Islet of Langerhans (tissue), 1 donor: ENCODE data around the gene ODAD4.
A peak's percentile ranks its signal among the peaks of the same experiment; 100 is the strongest.

Experiments
- FAIRE-seq: peaks from one replicate; lab custom pipeline; 2011; peaks lifted over from hg19 to GRCh38; lab: Jason Lieb, UNC

Gene ODAD4

DNA sequence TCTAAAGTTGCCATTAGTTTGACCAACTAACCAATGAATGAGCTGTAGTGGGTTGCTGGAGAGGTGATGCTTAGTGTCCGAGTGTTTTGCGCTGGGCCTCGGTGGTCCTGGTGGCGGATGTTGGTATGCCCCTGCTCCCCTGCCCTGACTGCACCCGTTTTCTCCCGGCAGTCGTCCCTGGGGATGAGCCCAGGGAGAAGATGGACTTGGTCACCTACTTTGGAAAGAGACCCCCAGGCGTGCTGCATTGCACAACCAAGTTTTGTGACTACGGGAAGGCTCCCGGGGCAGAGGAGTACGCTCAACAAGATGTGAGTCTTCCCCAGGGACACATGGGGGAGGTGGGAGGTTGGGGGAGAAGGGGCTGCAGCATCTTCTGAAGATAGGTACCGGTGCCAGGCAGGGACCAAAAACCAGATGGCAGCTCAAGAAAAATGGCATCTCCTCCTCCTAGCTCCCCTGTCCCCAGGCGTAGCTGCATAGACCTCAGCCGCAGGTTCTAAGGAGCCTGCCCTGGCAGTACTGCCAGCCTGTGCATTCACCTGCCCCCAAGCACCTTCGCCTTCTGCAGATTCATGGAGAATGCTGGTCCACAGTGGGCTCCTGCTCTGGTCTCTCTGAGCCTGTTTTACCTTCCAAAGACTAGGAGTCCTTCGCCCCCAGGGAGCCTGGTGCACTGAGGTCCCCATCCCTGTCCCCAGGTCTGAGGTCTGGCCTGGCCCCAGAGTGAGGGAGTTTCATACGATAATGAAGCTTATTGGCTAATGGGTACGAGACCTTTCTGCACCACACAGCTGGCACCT lies 41.5 kb downstream of the ODAD4 start:
- FAIRE-seq = no peak

DNA sequence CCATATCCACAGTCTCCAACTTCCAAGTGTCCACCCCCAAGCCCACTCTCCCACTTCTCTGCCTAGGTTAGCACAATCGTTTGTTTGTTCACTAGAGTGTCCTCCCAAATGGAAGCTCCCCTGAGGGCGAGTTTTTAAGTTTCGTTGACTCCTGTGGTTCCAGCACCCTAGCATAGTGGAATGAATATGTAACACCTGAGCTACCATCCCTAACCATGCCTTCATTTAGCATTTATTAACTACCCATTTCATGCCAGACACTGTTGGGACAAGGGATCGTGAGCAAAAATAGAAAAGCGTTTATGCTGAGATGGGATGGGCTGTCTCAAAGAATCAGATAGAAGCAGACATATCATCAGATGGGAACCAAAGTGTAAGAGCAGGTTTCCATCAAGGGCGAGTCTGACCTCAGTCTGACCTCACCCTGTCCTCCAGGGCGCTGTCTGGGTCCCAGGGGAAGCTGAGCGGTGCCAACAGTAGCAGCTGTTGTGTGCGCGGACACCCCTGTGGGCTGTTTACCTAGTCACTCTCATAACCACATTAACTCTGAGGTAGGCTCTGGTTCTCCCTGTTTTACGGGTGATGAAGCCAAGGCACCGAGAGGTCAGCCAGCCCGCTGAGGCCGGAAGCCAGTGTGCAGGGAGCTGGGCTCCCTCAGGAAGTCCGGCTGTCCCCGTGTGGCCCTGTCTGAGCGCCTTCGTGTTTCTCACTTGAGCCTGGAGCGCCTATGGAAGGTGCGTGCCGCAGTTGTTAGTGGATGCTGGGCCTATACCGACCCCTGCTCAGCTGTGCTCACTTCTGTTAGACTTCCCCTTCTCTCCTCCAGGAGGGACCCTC lies 42.4 kb downstream of the ODAD4 start:
- peak; percentile 93 for FAIRE-seq

DNA sequence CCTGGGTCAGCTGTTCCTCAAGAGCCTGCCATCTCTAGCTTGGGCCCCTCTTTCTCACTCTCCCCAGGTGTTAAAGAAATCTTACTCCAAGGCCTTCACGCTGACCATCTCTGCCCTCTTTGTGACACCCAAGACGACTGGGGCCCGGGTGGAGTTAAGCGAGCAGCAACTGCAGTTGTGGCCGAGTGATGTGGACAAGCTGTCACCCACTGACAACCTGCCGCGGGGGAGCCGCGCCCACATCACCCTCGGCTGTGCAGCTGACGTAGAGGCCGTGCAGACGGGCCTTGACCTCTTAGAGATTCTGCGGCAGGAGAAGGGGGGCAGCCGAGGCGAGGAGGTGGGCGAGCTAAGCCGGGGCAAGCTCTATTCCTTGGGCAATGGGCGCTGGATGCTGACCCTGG lies 43.0 kb downstream of the ODAD4 start:
- no peak for FAIRE-seq

DNA sequence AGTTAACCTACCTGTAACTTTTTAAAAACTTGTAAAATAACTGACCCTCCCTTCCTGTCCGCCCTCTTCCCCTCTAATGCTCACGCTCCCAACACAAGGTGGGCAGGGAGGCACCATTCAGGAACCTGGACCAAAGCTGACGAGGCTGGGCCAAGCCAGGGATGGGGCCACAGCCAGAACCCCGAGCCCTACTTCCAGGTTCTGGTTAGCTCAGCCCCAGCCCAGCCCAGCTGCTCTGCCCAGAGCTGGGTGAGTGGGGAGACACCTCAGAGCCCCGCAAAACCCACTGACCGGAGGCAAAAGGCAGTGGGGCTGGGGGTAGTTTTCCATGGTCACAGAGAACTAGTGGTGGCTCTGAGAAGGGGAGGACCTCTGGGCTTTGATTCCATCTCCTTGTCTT lies 43.6 kb downstream of the ODAD4 start:
- no peak for FAIRE-seq

DNA sequence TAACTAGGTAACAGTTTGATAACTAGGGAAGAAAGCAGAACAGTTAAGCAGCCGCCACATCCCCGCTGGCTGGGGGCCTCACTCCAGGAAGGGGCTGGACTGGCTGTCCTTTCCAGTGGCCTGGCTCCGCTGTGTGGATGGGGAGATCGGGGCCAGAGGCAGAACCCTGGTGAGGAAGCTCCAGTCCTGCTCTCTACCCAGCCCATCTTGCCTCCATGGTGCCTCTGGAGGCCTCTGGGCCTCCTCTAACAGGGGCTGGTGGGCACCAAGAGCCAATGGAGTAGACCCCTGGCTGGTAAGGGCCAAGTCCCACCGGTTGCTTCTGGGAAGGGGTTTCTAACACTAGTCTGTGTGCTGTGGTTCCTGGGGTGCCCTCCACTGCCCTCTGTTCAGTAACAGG lies 44.2 kb downstream of the ODAD4 start:
- FAIRE-seq = no peak

DNA sequence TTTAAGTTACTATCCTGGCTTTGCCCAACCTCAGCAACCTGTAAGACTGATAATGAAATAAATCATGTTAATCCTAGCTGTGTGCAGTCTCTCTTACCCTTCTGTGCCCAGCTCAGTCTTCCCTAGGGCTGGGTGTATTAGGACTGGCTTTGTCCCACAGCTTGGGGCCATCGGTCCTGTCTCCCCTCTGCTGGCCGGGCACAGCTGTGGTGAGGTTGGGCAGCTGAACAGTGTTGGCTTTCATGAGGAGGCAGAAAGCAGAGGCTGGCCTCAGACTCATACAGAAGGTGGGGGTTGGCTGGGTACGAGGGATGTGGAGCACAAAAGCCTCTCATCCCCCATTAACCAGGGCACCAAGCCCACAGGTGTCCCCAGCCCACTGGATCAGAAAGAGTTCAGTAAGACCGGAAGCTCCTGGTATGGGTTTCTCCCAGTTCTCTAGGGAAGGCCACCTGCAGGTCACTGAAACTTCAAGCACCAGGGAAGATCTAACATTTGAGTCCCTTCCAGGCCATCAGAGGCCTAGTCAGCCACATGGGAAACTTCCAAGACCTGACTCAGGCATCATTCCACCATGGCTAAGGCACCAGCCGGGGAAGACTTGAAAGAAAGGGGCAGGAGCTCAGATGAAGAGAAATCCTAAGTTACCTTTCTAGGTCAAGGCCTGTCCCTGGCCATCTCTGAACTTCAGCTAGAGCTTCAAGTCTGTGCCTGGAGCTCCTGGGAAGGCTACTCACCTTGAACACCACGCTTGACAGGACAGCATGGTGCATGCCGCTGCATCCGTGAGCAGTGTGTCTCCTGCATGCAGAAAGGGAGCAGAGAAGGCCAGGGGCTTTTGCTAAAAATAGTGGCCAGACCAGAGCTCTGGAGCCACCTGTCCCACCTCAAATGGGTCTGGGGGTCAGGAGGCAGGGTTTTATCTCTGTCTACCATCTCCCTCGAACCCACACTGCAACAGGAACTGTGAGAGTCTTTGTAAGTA lies 45.0 kb downstream of the ODAD4 start:
- FAIRE-seq = no peak

DNA sequence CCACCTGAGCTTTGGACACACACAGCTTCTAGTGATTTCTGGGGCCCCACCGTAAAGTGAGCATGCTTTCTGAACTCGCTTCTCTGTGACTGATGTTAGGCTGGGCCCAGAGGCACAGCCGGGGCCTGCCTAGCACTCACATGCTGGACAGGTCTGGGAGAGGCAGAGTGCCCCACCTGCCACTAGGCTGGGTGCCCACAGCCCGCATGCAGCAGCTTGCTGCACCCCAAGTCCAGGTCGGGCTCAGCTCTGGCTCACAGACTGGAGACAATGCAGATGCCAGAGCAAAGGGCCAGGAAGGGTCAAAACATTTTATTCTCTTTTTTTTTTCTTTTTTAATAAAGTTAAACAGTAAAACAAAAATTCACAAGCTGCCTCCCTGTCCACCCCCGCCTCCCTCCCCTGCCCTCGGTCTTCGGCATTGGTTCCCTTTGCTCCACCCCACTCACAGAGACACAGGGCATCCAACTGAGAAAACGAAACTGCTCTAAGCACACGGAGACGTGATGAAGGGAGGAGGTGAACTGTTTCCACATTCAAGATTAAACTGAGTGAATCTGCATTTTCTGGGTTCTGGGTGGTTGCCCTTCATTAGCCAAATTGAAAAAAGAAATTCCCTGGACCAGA lies 45.8 kb downstream of the ODAD4 start:
- no peak for FAIRE-seq

DNA sequence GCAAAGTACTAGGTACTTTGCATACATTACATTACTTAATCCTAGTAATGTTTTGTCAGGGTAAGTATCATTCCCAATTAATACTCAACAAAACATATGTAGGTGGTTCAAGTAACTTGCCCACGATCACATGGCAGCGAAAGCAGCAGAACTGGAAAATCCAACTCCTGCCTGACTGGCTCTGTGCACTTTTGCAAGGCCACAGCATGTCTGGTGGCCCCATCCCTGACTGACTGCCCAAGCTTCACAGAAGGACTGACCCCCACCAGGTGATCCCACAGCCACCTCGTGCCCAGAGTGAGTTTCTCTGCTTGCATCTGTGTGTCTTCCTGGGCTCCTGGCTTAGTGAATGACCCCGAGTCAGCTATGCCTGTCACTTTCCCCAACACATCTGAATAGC lies 47.6 kb downstream of the ODAD4 start:
- FAIRE-seq = no peak

DNA sequence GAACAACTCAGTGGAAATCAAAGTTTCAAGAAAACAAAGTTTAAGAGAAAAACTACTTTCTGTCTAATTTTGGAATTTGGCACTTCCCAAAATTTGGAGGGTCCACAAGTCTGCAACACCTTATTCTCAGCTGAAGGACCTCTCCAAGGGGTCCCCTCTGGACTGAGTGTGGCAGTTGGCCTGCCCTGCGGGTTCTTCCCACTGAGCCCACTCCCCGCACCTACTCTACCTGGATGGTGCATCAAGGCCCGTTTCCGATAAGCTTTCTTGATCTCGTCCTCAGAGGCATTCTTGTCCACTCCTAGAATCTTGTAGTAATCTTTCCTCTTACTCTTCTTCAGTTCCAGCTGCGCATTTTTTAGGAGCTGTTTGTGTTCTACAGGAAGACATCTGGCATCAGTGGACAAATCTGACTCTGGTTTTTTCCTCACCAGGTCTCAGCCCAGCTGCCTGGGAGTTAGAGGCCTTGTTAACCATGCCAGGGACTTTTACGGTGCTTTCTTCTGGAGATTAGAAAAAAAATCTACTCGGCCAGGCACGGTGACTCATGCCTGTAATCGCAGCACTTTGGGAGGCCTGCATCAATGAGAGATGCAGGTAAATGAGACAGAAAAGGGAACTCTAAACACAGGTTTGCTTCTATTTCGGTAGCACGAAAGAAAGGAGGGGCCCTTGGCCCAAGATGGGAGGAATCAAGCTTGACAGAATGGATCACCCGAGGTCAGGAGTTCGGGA lies 51.8 kb downstream of the ODAD4 start:
- peak; percentile 43 for FAIRE-seq

DNA sequence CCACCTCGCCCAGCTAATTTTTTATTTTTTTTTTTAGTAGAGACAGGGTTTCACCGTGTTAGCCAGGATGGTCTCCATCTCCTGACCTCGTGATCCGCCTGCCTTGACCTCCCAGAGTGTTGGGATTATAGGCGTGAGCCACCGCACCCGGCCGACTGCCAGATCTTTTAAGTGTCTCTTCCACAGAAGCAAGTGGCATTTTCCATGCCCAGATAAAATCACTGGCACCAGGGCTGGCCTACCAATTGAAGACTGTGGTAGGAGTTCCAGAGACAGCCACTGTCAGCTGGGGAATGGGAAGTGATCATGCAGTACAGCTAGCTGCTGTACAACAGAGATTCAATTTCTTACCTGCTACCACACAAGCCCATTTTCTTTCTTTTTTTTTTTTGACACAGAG lies 54.0 kb downstream of the ODAD4 start:
- FAIRE-seq = no peak

DNA sequence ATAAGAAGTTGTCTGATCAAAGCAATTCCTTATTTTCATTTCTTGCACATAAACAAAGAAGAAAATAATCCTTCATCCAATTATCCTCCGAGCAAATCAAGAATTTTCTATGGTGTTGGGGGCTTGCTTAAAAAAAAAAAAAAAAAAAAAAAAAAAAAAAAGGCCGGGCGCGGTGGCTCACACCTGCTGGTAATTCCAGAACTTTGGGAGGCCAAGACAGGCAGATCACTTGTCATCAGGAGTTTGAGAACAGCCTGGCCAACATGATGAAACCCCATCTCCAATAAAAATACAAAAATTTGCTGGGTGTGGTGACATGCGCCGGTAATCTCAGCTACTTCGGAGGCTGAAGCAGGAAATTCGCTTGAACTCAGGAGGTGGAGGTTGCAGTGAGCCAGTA lies 55.5 kb downstream of the ODAD4 start:
- FAIRE-seq = no peak

DNA sequence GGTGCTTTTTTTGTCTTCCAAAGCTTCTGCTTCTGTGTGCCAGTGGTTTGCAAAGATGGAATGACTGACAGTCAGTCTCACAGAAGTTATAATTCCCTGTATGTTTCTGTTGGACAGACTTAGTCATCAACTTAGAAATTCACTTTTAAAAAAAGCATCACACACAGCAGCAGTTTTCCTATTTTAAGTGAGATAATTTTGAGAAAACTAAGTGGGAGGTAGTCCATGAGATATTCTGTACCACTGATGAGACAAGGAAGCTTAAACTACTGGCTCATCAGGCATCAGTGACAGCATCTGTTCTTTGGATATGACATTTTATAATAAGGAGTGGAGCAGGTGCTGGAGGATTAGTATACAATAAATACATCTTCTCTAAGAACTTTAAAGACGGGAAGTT lies 56.2 kb downstream of the ODAD4 start:
- FAIRE-seq = no peak

DNA sequence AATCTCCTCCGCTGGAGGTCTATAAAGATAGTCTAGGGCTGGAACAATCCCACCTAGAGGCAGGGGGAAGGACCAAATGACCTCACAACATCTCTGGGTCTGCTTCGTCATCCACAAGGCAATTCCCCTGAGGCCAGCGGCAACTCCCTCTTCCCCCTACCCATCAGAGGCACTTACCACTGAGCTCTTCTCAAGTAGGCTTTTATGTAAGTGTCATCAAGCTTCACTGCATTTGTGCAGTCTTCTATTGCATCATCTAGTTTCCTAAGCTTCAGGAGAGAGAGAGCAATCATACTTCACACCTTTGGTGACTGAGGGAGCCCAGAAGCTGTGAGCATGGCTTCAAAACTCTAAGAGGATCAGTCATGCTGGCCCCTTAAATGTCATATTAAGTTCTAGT lies 57.2 kb downstream of the ODAD4 start:
- FAIRE-seq = no peak

DNA sequence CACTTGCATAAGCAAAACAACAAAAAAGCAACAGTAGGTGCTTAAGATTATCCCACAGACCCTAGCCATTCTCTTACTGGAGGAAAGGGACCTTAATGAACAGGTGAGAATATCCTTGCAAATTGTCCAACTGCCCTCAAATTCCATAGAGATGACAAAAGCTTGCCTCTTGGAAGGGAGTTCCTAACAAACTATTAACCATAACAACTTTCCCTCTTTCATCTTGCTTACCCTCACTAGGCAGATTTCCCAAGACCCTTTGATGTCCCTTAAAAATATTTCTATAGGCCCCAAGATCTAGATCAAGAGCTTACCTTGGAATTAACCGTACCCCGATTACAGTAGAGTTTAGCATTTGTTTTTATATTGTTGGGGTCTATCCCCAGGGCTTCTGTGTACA lies 58.0 kb downstream of the ODAD4 start:
- no peak for FAIRE-seq

DNA sequence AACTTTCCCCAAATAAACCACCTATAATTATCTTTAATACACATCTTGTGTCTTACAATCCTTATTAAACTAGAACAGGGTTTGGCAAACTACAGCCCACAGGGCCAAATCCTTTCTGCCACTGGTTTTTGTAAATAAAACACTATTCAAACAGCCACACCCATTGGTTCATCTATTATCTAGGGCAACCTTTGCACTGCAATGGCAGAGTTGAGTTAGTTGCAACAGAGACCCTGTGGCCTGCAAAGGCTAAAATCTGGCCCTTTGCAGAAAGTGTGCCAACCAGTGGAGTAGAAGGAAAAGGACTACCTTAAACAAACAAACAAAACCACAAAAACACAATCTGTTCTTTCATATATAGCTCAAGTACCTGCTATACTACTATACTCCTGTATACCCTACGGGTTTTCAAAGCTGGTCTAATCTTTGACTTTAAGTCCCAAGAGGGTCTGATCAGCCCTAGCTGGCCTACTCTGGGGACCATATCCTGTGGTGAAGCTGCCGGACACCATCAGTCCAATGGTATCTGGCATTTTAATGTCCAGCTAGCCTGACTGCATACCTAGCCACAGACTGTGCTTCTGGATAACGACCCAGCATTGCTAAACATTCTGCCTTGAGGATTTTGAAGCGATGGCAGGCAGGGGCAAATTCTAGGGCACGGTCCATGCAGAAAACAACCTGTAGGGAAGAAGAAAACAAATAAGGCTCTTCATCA lies 59.4 kb downstream of the ODAD4 start:
- FAIRE-seq = no peak

DNA sequence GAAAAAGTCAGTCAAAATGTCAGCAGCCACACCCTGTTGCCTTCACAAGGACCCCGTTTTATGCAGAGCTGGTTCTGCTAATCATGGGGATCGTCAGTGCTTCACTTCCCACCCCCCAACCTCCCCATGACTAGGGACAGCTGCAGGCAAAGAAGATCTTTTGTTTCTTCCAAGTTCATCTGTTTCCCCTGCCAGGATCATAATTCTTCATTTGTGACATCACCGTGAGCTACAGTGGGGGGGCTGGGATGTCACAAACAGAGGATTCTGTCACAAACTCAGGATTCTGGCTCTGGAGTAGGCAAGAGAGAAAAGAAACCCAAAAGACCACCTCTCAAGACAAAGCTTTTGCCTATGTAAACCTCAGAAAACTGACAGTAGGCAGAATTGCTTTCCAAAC lies 62.2 kb downstream of the ODAD4 start:
- FAIRE-seq = no peak

DNA sequence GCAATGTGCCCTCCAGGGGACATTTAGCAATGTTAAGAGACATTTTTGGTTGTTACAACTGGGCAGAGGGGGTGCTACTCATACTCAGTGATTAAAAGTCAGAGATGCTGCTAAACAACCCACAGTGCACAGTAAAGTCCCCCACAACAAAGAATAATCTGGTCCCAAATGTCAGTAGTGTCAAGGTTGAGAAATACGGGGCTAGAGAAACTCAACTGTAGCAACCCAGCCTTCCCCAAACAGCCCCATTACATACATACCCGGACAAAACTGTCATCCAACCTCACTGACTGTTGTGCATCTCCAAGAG lies 66.4 kb downstream of the ODAD4 start:
- FAIRE-seq = no peak

DNA sequence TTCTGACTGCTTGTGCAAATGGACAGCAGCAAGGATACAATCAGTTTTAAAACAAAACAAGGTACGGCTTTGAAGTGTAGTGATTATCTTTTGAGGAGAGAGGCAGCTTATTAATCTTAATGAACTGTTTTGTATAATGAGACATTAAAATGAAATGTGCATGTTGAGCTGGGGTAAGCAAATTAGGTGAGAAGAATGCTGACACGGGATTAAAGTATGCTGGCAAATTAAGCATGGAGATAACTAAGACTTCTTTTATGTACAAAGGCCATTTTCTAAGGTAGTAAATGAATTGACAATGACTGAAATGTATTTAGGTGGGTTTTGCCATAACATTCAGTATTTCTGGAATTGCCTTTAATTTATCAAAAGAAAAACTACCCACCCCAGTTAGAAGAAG lies 68.1 kb downstream of the ODAD4 start:
- FAIRE-seq = no peak

DNA sequence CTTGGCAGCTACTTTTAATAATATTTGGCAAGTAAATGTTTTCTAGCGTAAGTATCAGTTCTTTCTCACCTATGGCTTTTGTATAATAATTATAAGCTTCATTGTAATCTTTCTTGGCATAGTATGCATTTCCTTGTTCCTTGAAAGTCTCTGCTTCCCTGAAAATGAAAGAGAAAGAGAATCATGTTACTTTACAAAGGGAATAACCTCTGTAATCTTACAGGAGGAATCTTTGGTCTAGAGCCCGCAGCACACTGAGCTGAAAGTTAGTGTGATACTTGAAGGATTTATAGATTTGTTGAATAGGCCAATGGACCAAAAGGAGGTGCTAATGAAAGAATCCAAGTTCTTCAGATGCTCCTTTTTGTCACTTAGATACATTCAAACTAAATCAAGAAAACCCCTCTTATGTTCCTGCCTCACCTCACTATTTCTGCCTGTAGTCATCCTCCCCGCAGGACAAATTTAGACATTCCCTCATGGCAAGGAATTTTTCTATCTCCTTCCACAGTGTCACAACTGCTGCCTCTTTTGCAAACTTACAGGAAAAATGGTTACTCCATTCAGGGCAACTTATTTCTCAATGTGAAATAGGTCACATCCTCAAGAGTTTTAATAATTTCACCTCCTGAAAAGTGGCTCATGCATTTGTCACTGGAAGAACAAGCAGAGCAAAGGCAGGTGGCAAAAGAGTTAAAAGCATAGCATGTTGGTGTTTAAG lies 70.2 kb downstream of the ODAD4 start:
- no peak for FAIRE-seq

DNA sequence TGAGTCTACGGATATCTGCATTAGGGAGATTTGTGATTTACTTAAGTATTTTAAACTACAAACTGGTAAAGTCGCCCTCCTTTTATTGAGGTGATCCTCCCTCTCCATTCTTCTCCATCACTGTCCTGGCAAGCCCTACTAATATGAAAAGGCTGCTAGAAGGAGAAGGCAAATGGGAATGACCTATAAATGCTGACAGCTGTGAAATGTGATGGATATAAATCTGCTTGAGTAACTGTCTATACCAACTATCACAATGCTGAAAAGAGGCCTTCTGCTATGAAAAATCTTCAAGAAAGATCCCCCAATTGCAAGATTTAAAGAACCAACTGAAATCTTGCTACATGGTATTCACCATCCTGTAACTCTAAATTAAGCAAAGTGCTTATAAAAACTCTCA lies 71.3 kb downstream of the ODAD4 start:
- no peak for FAIRE-seq
